COLO668 (cell line): ENCODE measurements around the gene PHTF2.

Source experiments
- DNase-seq: peaks from one replicate; lab custom pipeline; 2025; ENCODE audit not compliant: unreplicated experiment; lab: John Stamatoyannopoulos, UW

The PHTF2 gene

DNA sequence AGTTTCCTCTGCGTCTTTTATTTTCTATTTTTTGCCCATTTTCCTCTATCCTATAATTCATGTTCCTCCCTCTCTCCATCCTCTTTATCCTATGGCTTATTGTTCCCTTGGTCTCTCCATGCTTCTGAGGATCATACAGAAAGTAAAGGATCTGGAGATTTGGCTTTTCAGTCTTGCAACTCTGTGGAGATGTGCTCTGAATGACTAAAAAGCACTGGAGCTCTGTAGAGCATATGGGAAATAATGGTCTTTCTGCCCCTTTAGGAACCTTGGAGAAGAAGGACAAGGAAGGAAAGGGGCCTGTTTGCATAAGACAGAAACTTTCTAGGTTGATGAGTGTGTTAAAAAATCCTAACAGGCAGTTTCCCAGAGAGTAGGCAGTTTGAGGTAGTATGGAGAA, 120.1 kb downstream of the PHTF2 start:
- DNase-seq = no peak

- no peak for DNase-seq
Measured at GRCh38 chr7:77923419-77923818, 124.8 kb downstream of the PHTF2 start.

DNA sequence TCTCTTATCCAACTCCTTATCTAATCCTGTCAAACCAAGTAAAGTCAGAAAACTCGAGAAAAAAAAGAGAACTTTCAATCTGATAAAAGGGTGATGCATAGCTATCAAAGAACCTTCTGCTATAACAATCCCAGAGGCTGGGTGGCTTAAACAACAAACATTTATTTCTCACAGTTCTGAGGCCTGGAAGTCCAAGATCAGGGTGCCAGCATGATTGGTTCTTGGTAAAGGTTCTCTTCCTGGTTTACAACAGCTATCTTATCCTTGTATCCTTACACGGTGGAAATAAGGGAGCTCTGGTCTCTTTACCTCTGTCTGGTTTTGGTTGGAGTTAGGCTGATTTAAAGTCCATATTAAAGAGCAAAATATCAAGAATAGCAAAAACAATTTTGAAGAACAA, 131.9 kb downstream of the PHTF2 start:
- no peak for DNase-seq

GRCh38 chr7:77931841-77932240, 133.3 kb downstream of the PHTF2 start:
- DNase-seq = no peak

GRCh38 chr7:77933394-77933793, 134.8 kb downstream of the PHTF2 start:
- DNase-seq = no peak

- no peak for DNase-seq
Measured at GRCh38 chr7:77935652-77936348, 137.2 kb downstream of the PHTF2 start.

DNA sequence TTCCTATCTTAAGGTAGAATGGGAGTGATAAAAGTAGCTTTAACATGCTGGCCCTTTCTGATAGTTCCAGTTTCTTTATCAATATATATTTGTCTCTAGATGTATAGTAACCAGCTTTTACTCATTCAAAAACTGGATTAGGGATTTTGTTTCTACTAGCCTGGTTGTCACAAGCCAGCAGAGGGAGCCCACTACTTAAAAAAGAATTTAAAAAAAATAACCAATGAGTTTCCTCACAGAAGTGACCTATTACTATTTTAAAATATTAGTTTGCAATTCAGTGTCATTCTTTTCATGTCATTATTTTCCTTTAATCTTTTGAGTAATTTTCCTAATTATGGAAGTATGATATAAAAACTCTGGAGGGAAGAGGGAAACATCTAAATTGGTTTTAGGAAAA, 142.1 kb downstream of the PHTF2 start:
- DNase-seq = peak; percentile 4

DNA sequence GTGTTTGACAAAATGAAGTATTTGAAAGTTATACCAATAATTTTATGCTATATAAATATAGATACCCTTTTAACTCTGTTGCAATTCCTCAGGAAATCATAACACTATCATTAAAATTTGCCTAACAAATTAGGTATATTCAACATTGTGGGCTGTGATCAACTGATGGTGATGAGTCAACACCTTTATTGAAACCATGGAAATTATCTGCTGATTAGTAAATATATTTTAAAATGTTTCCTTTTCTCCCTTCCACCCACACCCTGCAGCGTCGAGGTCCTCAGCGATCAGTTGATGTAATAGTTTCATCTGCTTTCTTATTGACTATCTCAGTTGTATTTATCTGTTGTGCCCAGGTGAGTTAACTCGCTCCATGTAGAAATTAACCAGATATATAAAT, 143.9 kb downstream of the PHTF2 start:
- no peak for DNase-seq

- no peak for DNase-seq
Measured at GRCh38 chr7:77944183-77945182, 145.9 kb downstream of the PHTF2 start.

GRCh38 chr7:77950548-77950947, 152.0 kb downstream of the PHTF2 start:
- no peak for DNase-seq

GRCh38 chr7:77954773-77955555, 156.4 kb downstream of the PHTF2 start:
- no peak for DNase-seq

- no peak for DNase-seq
Measured at GRCh38 chr7:77958436-77958835, 159.9 kb downstream of the PHTF2 start.

DNA sequence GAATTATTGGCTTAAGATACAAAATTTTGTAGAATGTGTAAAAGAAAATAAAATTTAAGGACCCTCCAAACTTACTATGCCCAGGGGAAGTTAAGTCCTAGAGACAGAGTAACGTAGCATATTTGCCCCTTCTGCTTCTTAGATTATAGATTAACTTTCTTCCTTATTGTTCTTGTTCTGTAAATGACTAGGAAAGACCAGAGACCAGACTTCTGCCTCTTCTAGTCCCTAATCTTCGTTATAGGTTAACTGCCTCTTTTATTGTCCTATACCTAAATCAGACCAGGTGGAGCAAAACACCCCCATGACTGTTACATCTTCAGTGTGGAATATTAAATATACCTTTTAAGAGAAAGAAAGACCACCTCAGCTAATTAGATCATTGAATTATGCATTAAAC, 160.5 kb downstream of the PHTF2 start:
- no peak for DNase-seq

GRCh38 chr7:77960336-77960735, 161.8 kb downstream of the PHTF2 start:
- DNase-seq = no peak

GRCh38 chr7:77967429-77967828, 168.9 kb downstream of the PHTF2 start:
- DNase-seq = no peak

- no peak for DNase-seq
Measured at GRCh38 chr7:77971726-77972125, 173.2 kb downstream of the PHTF2 start.

DNA sequence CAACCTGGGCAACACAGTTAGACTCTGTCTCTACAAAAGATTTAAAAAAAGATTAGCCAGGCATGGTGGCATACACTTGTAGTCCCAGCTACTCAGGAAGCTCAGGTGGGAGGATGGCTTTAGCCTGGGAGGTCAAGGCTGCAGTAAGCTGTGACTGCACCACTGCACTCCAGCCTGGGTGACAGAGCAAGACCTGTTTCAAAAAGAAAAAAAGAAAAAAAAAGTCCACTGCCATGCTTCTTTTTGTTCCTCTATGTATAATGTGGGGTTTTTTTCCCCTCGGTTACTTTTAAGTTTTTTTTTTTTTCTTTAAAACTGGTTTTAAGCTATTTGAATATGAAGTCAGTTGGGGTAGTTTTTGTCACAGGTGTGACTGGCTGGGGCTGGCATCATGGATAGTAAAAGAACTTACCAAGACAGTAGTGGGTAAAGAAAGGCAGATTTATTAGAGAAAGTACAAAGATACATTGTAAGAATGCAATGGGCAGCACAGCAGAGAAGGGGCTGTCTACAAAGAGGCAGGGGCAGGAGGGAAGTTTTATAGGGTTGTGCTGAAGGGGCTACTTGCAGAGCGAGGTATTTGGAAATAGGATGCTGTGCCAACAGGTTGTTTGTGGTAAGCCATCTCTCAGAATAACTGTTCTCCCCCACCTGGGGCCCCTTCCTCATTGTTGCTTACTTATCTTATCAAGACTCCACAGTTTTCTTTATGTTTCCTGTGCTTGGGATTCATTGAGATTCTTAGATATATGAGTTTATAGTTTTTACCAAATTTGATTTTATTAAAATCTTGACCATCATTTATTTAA, 177.3 kb downstream of the PHTF2 start:
- DNase-seq = no peak

DNA sequence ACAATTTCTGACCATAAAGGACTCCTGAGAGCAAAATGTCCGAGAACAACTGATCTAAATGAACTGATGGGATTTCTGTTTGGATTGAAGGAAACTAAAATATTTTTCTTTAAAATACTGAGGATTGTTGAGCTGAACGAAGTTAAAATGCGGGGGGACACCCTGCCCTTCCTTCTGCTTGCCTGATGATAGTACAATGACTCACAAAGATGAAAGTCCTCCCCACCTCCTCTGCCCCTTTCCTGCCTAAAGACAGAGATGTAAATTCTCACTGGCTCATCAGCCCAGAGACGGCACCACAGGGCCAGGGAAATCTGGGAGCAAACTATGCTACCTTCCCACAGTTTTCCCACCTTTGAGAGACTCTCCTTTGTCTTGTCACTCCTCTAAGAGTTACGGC, 180.6 kb downstream of the PHTF2 start:
- no peak for DNase-seq

DNA sequence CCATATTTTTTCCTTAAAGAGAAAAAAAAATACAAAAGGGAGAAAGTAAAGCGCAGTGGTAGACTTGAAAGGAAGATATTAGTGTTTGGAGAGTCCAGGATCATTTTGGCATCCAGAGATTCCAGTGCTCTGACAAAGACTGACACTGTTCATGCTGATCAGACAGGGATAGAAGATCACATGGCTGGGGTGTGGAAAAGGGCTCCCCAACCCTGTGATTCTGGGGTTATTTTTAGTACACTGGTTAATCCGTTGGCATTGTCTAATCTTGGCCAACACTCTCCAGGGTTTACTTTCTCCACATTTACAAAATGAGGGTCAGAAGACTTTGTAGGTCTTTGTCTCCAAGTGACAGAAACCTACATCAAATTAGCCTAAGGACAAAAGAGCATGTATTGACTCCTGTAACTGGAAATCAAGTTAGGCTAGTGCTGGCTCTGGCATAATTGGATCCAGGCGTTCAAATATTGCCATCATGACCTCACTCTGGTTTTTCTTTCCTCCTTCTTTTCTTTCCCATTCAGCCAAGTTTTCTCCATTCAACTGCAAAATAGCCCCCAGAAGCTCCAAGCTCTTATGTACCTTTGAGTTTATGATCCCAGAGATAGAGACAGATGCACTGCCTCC, 181.6 kb downstream of the PHTF2 start:
- no peak for DNase-seq

- DNase-seq = no peak
Measured at GRCh38 chr7:77982926-77983550, 184.5 kb downstream of the PHTF2 start.
